GM21576 (cell line): ENCODE results near the gene SIX3.

Experiments used
- ATAC-seq: cut with Tn5 transposase; IDR thresholded peaks from one replicate; pipeline ENCODE4 v1.9.1; 2021; ENCODE audit warnings: mild to moderate bottlenecking, moderate library complexity; ENCODE audit not compliant: unreplicated experiment

The SIX3 gene

DNA sequence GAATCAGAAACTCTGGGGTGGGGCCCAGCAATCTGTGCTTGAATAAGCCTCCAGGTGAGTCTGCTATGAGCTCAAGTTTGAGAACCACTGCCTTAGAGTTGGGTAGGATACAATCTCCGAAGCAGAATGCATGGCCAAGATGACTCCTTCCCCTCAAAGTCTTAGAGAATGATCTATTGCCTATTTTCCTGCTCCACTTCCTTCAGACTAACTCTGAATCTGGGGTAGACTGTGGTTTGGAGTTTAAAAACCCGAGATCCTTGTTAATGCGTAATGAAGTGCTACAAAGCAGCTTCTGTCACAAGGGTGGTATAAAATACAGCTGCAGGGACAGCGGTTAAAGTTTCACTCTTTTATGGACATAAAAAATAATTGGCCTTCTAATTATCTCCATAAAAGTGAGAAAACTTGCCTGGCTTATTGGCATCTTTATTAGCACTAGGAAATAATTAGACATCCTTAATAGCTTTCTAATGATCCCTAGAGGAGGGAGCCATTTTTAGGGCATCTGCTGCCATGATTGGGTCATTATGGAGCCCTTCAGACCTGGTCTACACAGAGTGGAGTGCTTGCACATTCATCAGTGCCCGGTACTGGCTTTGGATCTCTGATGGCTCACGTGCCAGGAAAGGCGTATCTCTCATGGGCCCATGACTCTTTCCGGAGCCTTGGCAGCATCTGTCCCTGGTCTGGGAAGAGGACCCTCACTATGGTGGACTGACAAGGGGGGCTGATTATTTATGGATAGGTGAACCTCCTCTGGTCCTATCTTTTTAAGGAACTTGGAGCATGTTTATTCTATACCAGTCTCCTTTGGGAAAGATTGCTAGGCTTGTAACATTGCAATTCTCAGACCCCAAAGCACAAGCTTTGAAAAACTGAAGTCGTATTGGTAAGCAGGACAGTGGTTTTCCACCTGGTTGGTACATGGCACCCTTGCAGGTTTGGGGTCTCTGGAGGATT, 39.5 kb downstream of the SIX3 start:
- no peak for ATAC-seq

DNA sequence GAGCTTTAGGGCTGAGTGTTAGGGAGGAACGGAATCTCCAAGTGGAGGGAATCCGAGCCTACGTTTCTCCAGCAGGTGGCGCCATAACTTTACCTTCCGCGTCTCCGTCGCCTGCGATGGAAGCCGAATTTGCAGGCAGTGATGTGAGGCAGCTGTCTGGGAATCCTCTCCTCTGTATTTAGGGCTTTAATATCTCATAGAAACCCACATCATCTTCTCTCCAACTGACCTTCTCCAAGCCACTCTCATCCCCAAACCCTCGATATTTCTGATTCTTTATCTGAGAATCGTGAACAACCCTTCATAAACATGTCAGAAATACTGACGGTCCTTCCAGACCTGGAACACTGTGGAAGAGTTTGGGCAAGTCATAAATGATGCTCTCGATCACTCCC, 40.2 kb downstream of the SIX3 start:
- ATAC-seq = no peak

DNA sequence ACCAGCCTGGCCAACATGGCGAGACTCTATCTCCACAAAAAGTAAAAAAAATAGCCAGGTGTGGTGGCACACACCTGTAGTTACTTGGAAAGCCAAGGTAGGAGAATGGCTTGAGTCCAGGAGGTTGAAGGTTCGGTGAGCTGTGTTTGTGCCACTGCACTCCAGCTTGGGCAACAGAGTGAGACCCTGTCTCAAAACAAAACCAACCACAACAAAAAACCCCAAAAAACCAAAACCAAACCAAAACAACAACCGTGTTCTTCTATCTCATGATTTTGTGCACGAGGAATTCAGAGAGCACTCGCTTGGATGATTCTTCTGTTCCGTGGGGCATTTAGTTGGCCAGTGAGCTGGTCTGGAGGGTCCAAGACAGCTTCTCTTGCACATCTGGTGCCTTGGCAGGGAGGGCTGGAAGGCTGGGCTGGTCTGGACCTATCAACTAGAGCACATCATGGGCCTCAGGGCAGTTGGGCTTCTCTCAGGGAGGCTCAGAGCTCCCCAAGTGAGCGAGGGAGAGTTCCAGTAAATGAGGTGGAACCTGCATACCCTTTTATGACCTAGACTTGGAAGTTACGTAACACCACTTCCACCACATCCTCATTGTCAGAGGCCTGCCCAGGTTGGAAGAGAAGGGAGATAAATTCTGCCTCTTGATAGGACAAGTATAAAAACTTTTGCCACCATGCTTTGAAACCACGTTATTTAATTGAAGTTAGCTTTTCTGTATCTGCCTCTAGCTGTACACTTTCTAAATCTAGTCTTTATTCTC, 42.5 kb downstream of the SIX3 start:
- no peak for ATAC-seq

DNA sequence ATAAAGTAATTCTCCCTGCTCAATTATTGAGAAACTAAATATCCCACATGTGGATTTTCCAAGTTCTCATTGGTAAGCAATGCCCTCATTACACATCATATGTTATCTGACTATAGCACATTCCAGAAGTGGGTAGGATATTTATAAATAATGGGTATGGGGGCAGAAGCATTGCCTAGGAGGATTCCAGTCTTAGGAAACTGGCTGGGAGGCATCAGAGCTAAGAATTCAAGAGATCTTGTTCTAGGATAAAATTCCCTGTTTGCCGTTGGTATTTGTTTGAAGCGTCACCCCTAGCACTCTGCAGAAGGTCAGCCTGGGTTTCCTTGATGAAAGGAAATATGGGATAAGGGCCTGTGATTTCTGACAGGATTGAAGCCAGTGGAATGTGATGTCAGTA, 47.7 kb downstream of the SIX3 start:
- no peak for ATAC-seq

DNA sequence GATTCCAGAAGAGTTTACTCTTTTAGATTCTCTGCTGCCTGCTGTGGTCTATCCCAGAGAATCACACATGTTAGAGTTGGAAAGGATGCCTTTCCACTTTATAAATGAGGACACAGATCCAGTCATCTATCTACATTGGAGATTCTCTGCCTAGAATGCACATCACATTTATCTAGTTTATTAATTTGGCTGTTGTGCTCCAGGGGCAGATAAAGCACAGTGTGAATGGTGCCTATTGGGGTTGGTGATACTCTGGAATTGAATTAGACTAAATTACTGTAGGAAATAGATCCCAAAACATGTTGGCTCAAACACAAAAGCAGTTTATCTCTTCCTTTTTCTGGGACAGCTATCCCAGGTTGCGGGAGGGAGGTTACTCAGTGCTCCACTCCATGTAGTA, 52.9 kb downstream of the SIX3 start:
- ATAC-seq = no peak
